NB4 (cell line): ENCODE results near the gene ASB10.

ENCODE experiments used
- TF ChIP-seq, protein P1 (sequence below): IDR thresholded peaks from 2 replicates; pipeline ENCODE4 v1.6.1; 2011; ENCODE audit warnings: low read depth, low read length
- TF ChIP-seq, protein P2 (sequence below): IDR thresholded peaks from one replicate; pipeline ENCODE4 v1.5.1; 2012; ENCODE audit warnings: low read depth, low read length

DNA sequence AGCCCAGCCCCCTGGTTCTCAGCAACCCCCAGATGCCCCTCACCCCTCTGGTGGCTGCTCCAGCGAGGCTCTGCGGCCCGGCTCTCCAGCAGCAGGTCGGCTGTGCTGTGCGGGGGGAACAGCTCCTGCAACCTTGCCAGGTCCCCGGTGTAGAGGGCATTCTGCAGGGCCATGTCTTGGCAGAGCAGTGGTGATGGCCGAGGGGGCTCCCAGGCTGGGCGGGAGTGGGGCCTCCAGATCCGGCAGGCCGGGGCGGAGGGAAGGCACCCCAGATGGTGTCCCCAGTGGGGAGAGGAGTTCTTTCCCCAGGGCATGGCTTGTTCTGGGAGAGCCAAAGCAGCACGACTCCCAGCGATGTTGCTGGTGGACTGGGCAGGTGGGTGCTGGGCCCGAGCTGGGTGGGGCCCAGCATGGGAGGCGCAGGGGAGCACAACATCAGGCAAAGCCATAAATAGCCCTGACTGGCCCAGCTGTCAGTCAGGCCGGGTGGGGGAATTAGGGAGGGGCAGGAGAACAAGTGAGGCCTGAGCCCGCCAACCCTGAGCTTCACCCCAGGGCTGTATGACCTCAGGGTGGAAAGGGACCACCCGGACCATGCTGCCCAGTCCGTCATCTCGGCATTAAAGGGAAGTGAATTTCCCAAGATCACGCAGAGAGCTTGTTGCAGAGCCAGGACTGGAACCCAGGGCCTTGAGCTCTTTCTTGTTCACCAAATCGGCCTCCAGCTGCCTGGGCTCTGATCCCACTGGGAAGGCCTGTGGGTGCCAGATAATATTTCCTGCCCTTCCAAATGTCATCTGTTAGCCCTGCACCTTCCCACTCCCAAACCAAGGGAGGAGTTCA lies 580 bp upstream of the ASB10 start:
- TF ChIP-seq, protein P1, sequence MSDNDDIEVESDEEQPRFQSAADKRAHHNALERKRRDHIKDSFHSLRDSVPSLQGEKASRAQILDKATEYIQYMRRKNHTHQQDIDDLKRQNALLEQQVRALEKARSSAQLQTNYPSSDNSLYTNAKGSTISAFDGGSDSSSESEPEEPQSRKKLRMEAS: no peak
- TF ChIP-seq, protein P2, sequence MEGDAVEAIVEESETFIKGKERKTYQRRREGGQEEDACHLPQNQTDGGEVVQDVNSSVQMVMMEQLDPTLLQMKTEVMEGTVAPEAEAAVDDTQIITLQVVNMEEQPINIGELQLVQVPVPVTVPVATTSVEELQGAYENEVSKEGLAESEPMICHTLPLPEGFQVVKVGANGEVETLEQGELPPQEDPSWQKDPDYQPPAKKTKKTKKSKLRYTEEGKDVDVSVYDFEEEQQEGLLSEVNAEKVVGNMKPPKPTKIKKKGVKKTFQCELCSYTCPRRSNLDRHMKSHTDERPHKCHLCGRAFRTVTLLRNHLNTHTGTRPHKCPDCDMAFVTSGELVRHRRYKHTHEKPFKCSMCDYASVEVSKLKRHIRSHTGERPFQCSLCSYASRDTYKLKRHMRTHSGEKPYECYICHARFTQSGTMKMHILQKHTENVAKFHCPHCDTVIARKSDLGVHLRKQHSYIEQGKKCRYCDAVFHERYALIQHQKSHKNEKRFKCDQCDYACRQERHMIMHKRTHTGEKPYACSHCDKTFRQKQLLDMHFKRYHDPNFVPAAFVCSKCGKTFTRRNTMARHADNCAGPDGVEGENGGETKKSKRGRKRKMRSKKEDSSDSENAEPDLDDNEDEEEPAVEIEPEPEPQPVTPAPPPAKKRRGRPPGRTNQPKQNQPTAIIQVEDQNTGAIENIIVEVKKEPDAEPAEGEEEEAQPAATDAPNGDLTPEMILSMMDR: no peak
